Measurements from ENCODE around the gene FGD4.

The FGD4 gene

DNA sequence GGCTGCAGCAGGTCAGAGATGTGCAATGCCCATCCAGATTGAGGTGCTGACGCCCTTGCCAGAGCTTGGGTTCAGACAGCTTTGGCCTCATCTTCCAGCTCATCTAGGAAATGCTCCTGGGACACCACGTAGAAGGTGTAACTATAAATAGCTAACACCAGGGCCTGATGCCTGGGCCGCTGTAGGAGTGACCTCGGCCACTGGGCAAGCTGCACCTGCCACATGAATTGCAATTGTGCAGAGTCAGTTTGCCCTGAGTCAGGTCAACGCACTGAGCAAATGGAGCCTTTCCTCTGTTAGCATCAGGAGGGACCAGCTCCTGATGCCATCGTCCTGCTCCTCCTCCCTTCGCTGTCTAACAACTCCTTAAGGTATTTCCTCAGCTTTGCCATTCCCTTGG lies 262.3 kb downstream of the FGD4 start:
- CTCF ChIA-PET: interaction anchor here (3.0 kb wide), 1 partner anchor 10 kb away, joined by 15 read pairs; no protein-coding TSS in a partner anchor
- DNase-seq (ENCODE audit: low read depth, low spot score): no peak
- H3K4me3 ChIP-seq (ENCODE audit: low read depth, low read length): no peak overlapping the region
- TF ChIP-seq, protein P1, sequence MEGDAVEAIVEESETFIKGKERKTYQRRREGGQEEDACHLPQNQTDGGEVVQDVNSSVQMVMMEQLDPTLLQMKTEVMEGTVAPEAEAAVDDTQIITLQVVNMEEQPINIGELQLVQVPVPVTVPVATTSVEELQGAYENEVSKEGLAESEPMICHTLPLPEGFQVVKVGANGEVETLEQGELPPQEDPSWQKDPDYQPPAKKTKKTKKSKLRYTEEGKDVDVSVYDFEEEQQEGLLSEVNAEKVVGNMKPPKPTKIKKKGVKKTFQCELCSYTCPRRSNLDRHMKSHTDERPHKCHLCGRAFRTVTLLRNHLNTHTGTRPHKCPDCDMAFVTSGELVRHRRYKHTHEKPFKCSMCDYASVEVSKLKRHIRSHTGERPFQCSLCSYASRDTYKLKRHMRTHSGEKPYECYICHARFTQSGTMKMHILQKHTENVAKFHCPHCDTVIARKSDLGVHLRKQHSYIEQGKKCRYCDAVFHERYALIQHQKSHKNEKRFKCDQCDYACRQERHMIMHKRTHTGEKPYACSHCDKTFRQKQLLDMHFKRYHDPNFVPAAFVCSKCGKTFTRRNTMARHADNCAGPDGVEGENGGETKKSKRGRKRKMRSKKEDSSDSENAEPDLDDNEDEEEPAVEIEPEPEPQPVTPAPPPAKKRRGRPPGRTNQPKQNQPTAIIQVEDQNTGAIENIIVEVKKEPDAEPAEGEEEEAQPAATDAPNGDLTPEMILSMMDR (IDR thresholded peaks at IDR 0.05; ENCODE audit: insufficient read depth, low read length, missing control alignments): no peak
- POLR2A ChIA-PET: no interaction called here

DNA sequence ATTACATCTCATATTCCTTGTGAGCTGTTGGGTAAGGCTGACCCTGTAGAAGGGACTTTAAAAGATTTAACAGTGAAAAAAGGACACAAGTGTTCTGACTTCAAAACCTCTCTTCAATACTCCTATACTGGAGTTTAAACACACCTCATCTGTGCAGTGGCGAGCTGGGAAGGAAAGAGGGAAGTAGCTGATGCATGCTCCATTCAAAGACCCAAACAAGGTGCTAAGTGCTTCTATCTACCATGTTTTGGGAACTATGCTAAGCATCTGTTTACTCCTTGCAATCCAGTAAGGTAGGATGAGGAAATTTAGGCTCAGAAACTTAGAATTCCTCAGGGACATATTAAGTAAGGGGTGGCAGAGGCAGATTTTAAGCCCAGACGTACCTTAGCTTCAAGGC lies 263.3 kb downstream of the FGD4 start:
- CTCF ChIA-PET: interaction anchor here (0.9 to 3.0 kb wide), 4 partner anchors 9 to 292 kb away, joined by 3 to 15 read pairs (median 4); no protein-coding TSS in a partner anchor
- TF ChIP-seq, protein P1 (IDR thresholded peaks at IDR 0.05; ENCODE audit: insufficient read depth, low read length, missing control alignments): no peak
- no peak overlapping the region for H3K4me3 ChIP-seq (ENCODE audit: low read depth, low read length)
- POLR2A ChIA-PET: no interaction called here
- no peak for DNase-seq (ENCODE audit: low read depth, low spot score)

DNA sequence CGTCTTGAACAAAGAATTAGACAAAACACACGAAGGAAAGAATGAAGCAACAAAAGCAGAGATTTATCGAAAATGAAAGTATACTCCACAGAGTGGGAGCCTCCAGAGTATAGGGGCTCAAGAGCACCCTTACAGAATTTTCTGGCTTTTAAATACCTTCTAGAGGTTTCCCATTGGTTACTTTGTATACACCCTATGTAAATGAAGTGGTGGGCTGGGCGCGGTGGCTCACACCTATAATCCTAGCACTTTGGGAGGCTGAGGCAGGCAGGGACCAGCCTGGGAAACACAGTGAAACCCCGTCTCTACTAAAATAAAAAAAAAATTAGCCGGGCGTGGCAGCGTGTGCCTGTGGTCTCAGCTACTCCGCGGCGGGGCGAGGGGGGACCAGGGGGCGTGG lies 266.7 kb downstream of the FGD4 start:
- DNase-seq (ENCODE audit: low read depth, low spot score): no peak
- no peak overlapping the region for H3K4me3 ChIP-seq (ENCODE audit: low read depth, low read length)
- ChIA-PET POLR2A (no interaction called here), CTCF (interaction anchor here (1.3 kb wide), 1 partner anchor 11 kb away, joined by 4 read pairs; no protein-coding TSS in a partner anchor)
- TF ChIP-seq, protein P1 (IDR thresholded peaks at IDR 0.05; ENCODE audit: insufficient read depth, low read length, missing control alignments): no peak

DNA sequence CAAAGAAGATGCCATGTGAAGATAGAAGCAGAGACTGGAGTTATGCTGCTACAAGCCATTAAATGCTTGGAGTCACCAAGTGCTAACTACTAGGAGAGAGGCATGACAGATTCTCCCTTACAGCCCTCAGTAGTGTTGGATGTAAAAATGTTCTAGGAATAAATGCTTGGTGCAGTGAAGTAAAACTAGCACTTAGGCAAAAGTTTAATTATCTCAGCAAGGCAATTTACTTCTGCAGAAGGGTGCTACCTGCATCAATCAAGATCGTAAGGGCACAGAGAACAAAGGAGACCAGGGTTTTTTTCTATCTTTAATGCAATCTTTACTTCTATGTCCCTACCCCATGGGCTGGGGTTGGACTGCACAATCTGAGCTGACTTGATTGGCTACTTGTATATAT lies 270.2 kb downstream of the FGD4 start:
- TF ChIP-seq, protein P1 (IDR thresholded peaks at IDR 0.05; ENCODE audit: insufficient read depth, low read length, missing control alignments): no peak
- CTCF ChIA-PET: interaction anchor here (3.2 to 6.8 kb wide), 5 partner anchors 7 to 303 kb away, joined by 15 to 80 read pairs (median 44); no protein-coding TSS in a partner anchor
- H3K4me3 ChIP-seq (ENCODE audit: low read depth, low read length): no peak overlapping the region
- no peak for DNase-seq (ENCODE audit: low read depth, low spot score)
- POLR2A ChIA-PET: no interaction called here

DNA sequence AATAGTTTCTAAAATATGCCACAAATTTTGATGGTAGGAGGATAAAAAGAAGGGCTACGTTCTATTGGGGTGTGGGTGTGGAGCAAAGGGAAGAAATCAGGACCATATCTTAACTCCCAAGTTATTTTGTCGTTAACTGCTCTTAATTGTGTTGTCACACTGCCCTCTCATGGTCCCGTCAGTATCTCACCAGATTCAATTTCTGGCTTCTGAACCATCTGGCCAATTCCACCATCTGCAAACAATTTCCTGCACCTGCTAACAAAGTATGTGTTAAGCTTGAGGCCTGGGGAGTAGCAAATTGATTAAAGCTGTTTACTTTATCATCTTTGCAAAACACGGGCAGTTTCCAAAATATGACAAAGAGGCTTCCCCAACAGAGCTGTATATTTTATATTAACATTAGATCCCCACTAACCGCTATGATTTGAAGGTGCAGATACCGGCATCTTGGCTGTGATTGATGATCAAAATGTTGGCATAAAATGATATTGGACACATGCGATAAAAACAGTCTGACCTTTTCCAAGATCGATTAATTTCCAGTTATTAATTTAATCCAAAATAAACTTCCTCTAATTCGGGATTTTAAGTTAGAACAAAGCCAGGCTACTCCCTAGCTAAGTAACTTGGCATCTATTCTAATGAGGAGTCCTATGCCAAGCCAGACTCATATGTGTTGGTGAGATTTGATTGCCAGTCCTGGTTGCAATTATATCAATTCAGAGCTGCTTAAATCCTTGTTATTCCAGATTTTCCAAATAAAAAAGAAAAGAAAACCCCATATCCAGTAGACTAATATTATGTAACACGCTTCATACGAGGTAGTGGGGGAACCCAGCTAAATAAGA lies 272.8 kb downstream of the FGD4 start:
- ChIA-PET POLR2A (interaction anchor here (0.8 kb wide), 1 partner anchor 215 kb away, joined by 3 read pairs; no protein-coding TSS in a partner anchor), CTCF (interaction anchor here (0.7 to 6.8 kb wide), 20 partner anchors 10 to 1019 kb away, joined by 3 to 80 read pairs (median 4); no protein-coding TSS in a partner anchor)
- TF ChIP-seq, protein P1 (IDR thresholded peaks at IDR 0.05; ENCODE audit: insufficient read depth, low read length, missing control alignments): peak; percentile 57
- no peak overlapping the region for H3K4me3 ChIP-seq (ENCODE audit: low read depth, low read length)
- peak; percentile 33 for DNase-seq (ENCODE audit: low read depth, low spot score)
